Measurements from ENCODE around the gene ADIPOQ. TPM values are rescaled to one million over a fixed set of nuclear protein-coding genes. Genes with fewer than 3 reads are reported as not detected.
"Not testable (repeated sequence)": the region's sequence is repeated elsewhere in the genome, so short reads cannot be mapped to it uniquely, and the experiment has no call there.

The ADIPOQ gene
- total RNA-seq, 1 donor from 2014 or later, result 0.05 TPM

DNA sequence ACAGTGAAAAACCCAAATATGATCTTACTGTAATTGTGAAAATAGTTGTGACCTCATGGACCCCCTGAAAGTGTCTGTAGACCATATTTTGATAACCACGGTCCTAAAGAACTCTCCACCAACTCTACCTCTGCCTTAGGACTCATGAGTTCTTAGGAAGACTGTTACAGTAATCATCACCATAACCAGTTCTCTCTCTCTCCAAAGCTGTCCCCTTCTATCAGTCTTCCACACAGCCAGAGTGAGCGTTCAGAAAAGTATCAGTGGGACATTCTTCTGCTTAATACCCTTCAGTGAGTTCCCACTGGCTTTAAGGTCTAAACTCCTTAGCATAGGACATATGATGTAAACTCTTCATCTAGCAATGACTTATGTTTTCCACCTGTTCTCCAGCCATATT lies 60.2 kb downstream of the ADIPOQ start:
- peak overlapping the region; percentile 27 for H3K27ac Mint-ChIP-seq (ENCODE audit: unreplicated experiment)
- DNase-seq (ENCODE audit: low spot score), result no peak
- peaks cover 29% of the 10 kb centered on the region for H3K4me1 Mint-ChIP-seq (ENCODE audit: low read depth)
- TF ChIP-seq, protein P1, sequence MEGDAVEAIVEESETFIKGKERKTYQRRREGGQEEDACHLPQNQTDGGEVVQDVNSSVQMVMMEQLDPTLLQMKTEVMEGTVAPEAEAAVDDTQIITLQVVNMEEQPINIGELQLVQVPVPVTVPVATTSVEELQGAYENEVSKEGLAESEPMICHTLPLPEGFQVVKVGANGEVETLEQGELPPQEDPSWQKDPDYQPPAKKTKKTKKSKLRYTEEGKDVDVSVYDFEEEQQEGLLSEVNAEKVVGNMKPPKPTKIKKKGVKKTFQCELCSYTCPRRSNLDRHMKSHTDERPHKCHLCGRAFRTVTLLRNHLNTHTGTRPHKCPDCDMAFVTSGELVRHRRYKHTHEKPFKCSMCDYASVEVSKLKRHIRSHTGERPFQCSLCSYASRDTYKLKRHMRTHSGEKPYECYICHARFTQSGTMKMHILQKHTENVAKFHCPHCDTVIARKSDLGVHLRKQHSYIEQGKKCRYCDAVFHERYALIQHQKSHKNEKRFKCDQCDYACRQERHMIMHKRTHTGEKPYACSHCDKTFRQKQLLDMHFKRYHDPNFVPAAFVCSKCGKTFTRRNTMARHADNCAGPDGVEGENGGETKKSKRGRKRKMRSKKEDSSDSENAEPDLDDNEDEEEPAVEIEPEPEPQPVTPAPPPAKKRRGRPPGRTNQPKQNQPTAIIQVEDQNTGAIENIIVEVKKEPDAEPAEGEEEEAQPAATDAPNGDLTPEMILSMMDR (IDR thresholded peaks at IDR 0.05), result no peak
- H3K4me3 Mint-ChIP-seq (ENCODE audit: unreplicated experiment), result no peak overlapping the region
- H3K9me3 Mint-ChIP-seq (ENCODE audit: low read depth), result peaks cover 7% of the 10 kb centered on the region
- no peaks in the 10 kb centered on the region for H3K27me3 Mint-ChIP-seq (ENCODE audit: low read depth)
- H3K36me3 Mint-ChIP-seq (ENCODE audit: low read depth), result peaks cover 6% of the 10 kb centered on the region

DNA sequence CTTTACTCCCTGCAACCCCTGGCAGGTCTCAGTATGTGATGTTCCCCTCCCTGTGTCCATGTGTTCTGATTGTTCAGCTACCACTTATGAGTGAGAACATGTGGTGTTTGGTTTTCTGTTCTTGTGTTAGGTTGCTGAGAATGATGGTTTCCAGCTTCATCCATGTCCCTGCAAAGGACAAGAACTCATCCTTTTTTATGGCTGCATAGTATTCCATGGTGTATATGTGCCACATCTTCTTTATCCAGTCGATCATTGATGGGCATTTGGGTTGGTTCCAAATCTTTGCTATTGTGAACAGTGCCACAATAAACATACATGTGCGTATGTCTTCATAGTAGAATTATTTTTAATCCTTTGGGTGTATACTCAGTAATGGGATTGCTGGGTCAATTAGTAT lies 61.2 kb downstream of the ADIPOQ start:
- DNase-seq (ENCODE audit: low spot score); H3K27ac Mint-ChIP-seq (ENCODE audit: unreplicated experiment); H3K4me3 Mint-ChIP-seq (ENCODE audit: unreplicated experiment); H3K36me3 Mint-ChIP-seq (ENCODE audit: low read depth); H3K27me3 Mint-ChIP-seq (ENCODE audit: low read depth); H3K9me3 Mint-ChIP-seq (ENCODE audit: low read depth): not testable (repeated sequence)
- H3K4me1 Mint-ChIP-seq (ENCODE audit: low read depth), result peaks cover 30% of the 10 kb centered on the region

DNA sequence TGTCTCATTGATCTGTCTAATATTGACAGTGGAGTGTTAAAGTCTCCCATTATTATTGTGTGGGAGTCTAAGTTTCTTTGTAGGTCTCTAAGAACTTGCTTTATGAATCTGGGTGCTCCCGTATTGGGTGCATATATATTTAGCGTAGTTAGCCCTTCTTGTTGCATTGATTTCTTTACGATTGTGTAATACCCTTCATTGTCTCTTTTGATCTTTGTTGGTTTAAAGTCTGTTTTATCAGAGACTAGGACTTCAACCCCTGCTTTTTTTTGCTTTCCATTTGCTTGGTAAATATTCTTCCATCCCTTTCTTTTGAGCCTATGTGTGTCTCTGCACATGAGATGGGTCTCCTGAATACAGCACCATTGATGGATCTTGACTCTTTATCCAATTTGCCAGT lies 64.6 kb downstream of the ADIPOQ start:
- H3K27me3 Mint-ChIP-seq (ENCODE audit: low read depth); H3K27ac Mint-ChIP-seq (ENCODE audit: unreplicated experiment); H3K4me3 Mint-ChIP-seq (ENCODE audit: unreplicated experiment); H3K36me3 Mint-ChIP-seq (ENCODE audit: low read depth); H3K9me3 Mint-ChIP-seq (ENCODE audit: low read depth); DNase-seq (ENCODE audit: low spot score): not testable (repeated sequence)
- peaks cover 20% of the 10 kb centered on the region for H3K4me1 Mint-ChIP-seq (ENCODE audit: low read depth)

Other genes starting within 250 kb of the ADIPOQ start
- gene AHSG, start 229.7 kb upstream of the ADIPOQ start, total RNA-seq, result not detected in 3 replicates
- not detected in 3 replicates for gene FETUB, start 202.3 kb upstream of the ADIPOQ start, total RNA-seq
- not detected in 3 replicates for gene HRG, start 176.7 kb upstream of the ADIPOQ start, total RNA-seq
- not detected in 3 replicates for gene KNG1, start 125.4 kb upstream of the ADIPOQ start, total RNA-seq
- 311 to 422 TPM (median 322 TPM) in 3 replicates for gene EIF4A2, start 59.1 kb upstream of the ADIPOQ start, total RNA-seq
- 12.4 to 24.2 TPM (median 15.8 TPM) in 3 replicates for gene RFC4, start 36.2 kb upstream of the ADIPOQ start, total RNA-seq
- gene ST6GAL1, start 87.8 kb downstream of the ADIPOQ start, total RNA-seq, result 21.9 to 36.6 TPM (median 33.9 TPM) in 3 replicates